DND-41 (cell line): ENCODE measurements around the gene RADIL.

ENCODE experiments used
- CTCF ChIP-seq: IDR thresholded peaks from 2 replicates; pipeline ENCODE4 v1.5.1; 2012; ENCODE audit warnings: borderline replicate concordance, low read length, moderate library complexity, mild to moderate bottlenecking; ENCODE audit not compliant: poor library complexity, severe bottlenecking; ENCODE audit errors: extremely low read depth
- EZH2 ChIP-seq: IDR thresholded peaks from 3 replicates; pipeline ENCODE4 v1.6.1; 2012; ENCODE audit warnings: borderline replicate concordance, low read depth, mild to moderate bottlenecking, moderate library complexity, low read length, inconsistent platforms; ENCODE audit not compliant: severe bottlenecking

- TF ChIP-seq CTCF (no peak), EZH2 (no peak)
These were observed 83.0 kb downstream of the RADIL start for GRCh38 chr7:4800487-4800886.
